GM18858 (cell line): ENCODE results near the gene THRAP3.
"Not testable (repeated sequence)": the region's sequence is repeated elsewhere in the genome, so short reads cannot be mapped to it uniquely, and the experiment has no call there.

ENCODE experiments used
- ATAC-seq: cut with Tn5 transposase; IDR thresholded peaks from one replicate; pipeline ENCODE4 v1.9.1; 2021; ENCODE audit not compliant: unreplicated experiment

Gene THRAP3

DNA sequence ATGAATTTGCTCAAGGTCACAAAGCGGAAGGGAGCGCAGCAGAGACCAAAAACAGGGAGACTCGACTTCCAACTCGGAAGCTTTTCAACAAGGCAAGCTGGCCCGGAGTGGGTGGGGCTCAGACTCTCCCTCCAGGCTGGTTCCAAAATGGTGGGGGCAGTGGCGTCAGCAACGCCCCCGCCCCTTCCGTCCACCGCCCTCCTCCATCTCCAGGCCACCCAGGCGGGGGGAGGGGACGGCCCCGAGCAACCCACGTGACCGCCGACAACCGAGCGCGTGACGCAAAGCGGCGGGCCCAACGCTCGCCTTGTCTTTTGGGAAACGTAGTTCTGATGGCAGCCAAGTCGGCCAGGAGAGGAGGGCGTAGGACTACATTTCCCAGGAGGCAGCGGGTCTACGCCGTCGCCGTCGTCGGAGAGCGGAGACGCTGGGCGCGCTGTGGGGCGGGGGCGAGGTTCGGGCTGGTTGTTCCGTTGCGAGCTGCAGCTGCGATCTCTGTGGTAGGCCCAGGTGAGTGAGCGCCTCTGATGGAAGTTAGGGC lies at the start of gene THRAP3:
THRAP3 (plus strand) TSS at position 448 of the 541 bp plus-strand sequence. CDS start 58,121 bp downstream, outside the sequence.
- ATAC-seq, result peak; percentile 85

GRCh38 chr1:36174713-36175112 lies 49.5 kb upstream of the THRAP3 start:
- ATAC-seq, result no peak

DNA sequence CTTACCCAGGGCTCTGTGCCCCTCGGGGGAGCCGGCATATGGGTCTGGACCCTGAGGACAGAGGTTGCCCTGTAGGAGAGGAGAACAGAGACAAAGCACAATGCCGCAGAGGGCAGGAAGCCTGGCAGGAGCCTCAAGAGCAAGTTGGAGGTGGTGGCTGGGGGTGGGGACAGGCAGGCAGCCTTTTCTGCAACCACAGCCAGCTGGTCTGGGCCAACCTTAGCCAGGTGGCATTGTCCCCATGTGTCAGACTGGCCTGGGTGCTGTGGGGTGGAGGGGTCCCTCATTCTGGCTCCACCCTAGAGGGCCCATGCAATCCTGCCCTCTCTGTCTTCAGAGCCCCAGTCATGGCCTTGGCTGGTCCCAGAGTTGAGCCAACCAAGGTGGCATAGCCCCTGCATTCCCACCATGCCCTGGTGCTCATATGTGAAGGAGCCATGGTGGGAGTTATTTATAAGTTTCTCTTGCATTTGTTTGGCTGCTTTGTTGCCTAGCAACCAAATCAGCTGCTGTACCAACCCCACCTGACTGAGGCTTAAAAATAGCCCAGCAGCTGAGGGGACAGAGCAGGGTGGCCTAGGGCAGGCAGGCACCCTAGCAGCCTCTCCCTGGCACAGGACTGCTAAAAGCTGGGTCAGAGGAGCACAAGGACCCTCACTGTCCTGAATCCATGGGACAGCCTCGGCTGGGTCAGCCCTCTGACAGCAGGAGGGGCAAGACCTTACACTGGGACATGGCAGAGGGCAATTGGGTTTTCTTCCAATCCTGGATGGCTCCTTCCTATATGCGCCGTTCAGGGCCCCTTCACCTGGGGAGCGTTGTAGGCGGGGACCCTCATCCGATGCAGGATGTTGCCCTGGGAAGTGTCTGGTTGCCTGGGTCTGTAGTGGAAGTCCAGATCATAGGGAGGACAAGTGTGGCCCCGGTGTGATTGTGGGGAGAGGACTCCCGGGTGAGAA lies 48.8 kb upstream of the THRAP3 start:
- no peak for ATAC-seq

- ATAC-seq, result no peak
Measured at GRCh38 chr1:36176106-36176949, 47.9 kb upstream of the THRAP3 start.

DNA sequence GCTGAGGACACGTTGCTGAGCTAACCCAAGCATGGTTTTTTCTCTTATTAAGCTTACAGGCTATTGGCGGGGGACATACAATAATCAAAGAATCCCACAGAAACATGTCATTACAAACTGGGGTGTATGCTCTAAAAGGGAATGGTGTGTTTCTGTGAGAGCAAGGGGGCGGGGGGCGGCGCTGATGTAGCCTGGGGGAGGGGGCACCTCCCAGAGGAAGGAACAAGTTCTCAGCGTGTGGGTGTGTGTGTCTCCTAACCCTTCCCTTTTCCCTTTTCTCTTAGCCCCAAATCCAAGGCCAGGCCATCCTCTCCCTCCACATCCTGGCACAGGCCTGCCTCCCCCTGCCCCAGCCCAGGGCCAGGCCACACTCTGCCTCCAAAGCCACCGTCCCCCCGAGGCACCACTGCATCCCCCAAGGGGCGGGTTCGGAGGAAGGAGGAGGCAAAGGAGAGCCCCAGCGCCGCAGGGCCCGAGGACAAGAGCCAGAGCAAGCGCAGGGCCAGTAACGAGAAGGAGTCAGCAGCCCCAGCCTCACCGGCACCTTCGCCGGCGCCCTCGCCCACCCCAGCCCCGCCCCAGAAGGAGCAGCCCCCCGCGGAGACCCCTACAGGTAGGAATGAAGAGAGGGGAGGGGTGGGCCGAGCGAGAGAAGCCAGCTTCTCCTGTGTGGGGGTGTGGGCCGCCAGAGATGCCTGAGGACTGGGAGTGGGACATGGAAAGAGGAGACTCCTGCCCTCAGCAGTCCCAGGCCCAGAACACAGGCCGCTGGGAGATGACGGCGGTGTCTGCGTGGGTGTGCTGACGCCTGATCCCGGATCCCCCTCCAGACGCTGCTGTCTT lies 46.4 kb upstream of the THRAP3 start:
- ATAC-seq, result no peak

DNA sequence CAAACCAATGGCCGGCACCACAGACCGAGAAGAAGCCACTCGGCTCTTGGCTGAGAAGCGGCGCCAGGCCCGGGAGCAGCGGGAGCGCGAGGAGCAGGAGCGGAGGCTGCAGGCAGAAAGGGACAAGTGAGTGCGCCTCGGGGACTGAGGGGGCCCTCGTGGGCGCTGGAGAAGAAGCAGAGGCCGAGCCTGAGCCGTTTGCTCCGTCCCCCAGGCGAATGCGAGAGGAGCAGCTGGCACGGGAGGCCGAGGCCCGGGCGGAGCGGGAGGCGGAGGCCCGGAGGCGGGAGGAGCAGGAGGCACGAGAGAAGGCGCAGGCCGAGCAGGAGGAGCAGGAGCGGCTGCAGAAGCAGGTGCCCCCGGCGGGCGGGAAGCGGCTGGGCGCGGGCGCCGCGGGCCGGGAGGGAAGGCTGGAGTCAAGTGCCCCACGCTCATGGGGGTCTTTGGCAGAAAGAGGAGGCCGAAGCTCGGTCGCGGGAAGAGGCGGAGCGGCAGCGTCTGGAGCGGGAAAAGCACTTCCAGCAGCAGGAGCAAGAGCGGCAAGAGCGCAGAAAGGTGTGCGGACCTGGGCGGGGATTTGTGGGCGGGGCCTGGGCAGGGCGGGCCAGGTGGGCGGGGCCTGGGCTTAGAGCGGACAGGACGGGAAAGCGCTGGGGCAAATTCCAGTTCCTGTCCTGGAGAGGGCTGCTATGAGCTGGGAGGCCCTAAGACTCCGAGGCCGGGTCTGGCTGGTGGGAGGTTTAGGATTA lies 45.6 kb upstream of the THRAP3 start:
- no peak for ATAC-seq

DNA sequence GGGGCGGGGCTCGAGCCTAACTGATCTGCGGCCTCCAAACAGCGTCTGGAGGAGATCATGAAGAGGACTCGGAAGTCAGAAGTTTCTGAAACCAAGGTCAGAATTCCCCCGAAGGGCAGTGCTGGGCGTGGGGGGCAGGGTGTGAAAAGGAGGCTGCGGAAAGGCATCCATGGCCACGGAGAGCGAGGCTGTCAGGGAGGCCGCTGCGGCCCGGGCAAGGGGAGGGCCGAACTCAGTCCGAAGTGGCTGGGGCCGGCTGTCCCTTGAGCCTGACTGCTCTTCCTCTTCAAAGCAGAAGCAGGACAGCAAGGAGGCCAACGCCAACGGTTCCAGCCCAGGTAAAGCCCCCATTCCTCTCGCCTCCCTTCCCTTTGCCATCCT lies 45.0 kb upstream of the THRAP3 start:
- no peak for ATAC-seq

DNA sequence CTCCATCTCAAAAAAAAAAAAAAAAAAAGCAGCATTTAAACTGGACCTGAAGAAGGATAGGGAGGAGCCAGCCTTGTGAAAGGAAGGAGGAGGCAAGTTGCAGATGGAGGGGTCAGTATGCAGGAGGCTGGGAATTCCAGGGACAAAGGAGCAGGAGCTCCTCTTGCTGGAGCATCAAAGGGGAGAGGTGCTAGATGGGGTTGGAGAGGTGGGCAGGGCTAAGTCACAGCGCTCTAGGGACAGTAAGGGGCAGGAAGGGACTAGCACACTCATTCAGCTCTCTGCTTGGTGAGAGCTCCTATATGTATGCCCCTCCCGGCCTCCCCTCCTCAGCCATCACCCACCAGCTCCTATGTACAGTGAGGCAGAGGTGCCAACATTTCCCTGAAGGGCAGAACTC lies 41.5 kb upstream of the THRAP3 start:
- no peak for ATAC-seq

DNA sequence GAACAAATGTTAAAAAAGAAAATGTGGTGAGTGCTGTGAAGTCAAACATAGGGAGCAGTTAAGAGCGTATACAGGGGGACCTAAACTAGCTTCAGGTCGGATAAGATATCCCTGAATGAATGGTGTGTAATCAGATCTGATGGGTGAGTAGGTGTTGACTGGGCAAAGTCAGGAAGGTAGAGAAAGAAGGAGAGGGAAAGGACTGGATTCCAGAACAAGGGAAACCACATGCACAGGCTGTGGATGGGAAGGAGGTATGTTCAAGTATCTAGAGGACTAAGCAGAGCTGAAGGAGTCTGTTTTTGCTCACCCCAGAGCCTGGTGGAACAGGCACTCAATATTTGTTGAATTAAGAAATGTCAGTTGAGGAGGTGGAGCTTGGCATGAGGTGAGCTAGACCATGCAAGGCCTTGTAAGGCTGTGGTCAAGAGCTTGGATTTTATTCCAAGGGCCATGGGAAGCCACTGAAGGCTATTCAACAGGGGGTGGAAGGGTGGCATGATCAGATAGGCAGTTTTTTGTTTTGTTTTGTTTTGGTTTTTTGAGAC lies 40.9 kb upstream of the THRAP3 start:
- no peak for ATAC-seq

- ATAC-seq, result no peak
Measured at GRCh38 chr1:36187800-36188593, 36.2 kb upstream of the THRAP3 start.

DNA sequence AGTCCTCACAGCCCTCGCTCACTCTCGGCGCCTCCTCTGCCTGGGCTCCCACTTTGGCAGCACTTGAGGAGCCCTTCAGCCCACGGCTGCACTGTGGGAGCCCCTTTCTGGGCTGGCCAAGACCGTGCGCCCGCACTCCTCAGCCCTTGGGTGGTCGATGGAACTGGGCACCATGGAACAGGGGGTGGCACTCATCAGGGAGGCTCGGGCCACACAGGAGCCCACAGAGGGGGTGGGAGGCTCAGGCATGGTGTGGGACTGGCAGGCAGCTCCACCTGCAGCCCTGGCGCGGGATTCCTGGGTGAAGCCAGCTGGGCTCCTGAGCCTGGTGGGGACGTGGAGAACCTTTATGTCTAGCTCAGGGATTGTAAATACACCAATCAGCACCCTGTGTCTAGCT lies 27.4 kb upstream of the THRAP3 start:
- ATAC-seq, result not testable (repeated sequence)

GRCh38 chr1:36198641-36199040 lies 25.6 kb upstream of the THRAP3 start:
- no peak for ATAC-seq

GRCh38 chr1:36199934-36200741 lies 24.1 kb upstream of the THRAP3 start:
- no peak for ATAC-seq

DNA sequence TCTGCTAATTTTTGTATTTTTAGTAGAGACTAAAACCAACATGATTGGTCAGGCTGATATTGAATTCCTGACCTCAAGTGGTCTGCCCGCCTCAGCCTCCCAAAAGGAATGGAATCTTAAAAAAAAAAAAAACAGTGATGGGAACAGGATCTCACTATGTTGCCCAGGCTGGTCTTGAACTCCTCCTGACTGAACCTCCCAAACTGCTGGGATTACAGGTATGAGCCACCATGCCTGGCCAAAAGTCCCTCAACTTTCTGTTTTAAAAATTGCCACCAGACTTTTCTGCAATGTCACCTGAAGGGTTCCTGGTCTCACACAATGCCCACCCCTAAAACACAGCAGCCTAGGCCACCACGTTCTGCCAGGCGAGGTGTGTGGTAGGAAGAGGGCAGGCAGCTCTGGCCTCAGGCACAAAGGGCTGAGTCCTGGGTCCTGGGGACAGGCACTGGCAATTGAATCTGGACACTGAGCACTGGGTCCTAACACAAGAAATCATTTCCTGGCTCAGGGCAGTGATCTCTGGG lies 21.2 kb upstream of the THRAP3 start:
- no peak for ATAC-seq

DNA sequence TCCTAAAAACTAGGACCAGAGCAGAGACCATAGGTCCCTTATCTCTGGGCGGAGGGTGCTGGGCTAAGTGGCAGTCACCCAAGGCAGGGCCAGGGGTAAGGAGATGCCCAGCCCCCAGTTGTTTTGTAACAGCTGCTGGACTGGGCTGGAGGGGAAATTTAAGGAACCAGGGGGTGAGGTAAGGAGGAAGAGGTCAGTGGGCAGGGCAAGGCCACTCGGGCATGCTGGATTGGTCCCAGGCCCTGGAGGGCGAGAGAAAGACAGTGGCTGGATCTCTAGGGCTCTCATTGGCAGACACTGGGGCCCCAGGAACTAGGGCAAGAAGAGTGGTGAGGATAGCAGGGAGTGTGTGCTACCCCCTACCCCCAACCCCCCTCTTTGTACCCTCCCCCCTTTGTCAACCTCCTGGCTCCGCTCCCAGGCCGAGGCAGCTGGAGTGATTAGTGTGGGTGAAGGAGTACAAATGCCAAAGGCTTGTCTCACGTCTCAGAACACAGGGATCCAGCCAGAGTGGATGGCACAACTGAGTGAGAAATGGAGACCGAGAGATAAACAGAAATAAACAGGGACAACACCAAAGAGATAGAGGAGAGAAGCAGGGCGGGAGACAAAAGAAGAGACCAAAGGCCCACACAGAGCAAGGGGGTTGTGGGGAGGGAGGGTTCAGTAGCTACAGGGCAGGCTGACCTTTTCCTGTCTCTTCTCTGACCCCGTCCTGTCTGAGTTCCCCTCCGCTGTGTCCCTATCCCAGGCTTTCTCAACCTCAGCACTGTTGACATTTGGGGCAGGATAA lies 20.5 kb upstream of the THRAP3 start:
- ATAC-seq, result no peak

GRCh38 chr1:36204347-36204909 lies 19.8 kb upstream of the THRAP3 start:
- ATAC-seq, result no peak
